GM12801 (cell line): ENCODE results near the gene KLK15.

Source experiments
- CTCF ChIP-seq: IDR thresholded peaks from one replicate; pipeline ENCODE4 v1.5.1; 2011; ENCODE audit warnings: control low read depth; ENCODE audit not compliant: insufficient read length; ENCODE audit errors: extremely low read depth

The KLK15 gene

GRCh38 chr19:50819636-50820035 lies 13.7 kb downstream of the KLK15 start:
- no peak for TF ChIP-seq CTCF

GRCh38 chr19:50818859-50819472 lies 14.4 kb downstream of the KLK15 start:
- TF ChIP-seq CTCF, result no peak

- TF ChIP-seq CTCF, result no peak
Measured at GRCh38 chr19:50817941-50818858, 15.2 kb downstream of the KLK15 start.

GRCh38 chr19:50815439-50815838 lies 17.9 kb downstream of the KLK15 start:
- TF ChIP-seq CTCF, result no peak

- TF ChIP-seq CTCF, result no peak
Measured at GRCh38 chr19:50814883-50815282, 18.5 kb downstream of the KLK15 start.

- TF ChIP-seq CTCF, result no peak
Measured at GRCh38 chr19:50812474-50812873, 20.9 kb downstream of the KLK15 start.

GRCh38 chr19:50808856-50809255 lies 24.5 kb downstream of the KLK15 start:
- no peak for TF ChIP-seq CTCF
